Measurements from ENCODE around the gene FKBP6.
A peak's percentile ranks its signal among the peaks of the same experiment; 100 is the strongest.
"Not testable (repeated sequence)": the region's sequence is repeated elsewhere in the genome, so short reads cannot be mapped to it uniquely, and the experiment has no call there.

Gene FKBP6

DNA sequence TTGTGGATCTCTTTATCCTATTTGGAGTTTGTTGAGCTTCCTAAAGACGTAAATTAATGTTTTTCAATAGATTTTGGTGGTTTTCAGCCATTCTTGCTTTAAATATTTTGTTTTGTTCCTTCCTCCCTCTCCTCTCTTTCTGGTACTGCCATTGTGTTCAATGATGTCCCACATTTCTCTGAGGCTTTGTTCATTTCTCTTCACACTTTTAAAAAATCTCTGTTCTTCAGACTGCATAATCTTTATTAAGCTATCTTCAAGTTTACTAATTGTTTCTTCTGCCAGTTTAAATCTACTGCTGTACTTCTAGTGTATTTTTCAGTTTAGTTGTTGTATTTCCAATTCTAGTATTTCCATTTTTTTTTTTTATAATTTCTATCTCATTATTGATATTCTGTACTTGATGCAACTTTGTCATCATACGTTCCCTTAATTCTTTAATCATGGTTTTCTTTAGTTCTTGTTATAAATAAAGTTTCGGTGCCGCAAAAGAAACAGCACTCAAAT, 60.0 kb downstream of the FKBP6 start:
- DNase-seq: no peak

DNA sequence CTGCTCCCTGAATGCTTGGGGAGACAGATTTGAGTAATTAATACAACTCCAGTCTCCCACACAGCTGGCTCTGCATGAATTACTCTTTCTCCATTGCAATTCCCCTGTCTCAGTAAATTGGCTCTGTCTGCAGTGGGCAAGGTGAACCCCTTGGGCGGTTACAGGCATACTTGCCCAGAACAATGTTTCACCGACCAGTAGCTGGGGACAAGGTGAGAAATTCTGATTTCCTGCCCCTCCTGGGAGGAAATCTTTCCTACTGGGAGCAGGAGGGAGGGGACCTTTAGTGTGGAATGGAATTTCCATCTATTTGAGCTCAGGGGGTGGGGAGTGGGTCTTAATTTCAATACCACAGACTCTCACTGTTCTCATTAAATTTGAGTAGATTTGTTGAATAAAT, 63.4 kb downstream of the FKBP6 start:
- DNase-seq: no peak

DNA sequence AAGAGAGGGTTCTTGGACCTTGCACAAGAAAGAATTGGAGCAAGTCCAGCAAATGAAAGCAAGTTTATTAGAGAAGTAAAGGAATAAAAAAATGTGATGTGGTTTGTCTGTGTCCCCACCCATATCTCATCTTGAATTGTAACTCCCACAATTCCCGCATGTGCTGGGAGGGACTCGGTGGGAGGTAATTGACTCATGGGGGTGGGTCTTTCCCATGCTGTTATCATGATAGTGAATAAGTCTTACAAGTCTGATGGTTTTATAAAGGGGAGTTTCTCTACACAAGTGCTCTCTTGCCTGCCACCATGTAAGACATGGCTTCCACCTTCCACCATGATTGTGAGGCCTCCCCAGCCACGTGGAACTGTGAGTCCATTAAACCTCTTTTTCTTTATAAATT, 66.5 kb downstream of the FKBP6 start:
- no peak for DNase-seq

DNA sequence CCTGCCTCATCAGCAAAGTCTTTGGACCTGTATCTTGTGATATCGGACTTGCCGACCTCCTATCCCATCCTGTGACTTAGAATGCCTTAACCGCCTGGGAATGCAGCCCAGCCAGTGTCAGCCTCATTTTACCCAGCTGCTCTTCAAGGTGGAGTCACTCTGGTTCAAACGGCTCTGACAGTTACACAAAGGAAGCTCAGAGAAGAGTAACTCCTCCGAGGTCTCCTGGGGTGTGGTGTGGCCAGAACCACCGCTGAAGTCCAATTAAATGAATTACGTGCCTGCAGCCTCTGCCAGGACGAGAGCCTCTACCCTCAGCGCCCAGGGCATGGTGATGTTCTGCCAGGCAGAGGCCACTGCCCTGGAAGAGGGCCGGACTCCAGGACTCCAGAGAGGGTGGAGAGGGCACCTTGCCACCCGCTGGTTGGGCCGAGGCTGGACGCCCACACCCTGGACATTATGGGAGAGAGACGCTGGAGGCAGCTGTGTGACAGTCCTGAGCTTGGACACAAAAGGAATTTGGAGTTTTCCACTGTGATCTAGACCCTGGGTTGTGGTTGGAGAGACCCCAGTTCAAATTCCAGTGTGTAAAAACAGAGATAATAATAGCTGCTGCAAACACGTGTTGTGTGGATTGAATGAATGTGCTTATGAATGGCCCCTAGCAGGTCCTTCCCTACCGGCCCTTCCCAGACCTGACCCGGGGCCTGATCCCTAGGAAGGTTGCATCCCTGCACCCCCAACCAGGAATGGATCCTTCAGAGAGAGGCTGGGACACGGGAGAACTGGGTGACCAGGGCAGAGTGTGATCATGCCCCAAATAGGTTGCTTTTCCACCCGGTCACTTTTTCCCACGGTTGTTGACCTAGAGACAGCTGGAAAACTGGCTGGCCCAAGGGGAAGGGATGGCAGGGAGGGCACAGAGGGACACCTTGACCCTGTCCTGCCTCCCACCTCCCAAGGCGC, 67.9 kb downstream of the FKBP6 start:
- peak in 1 of 58 donors; percentile 7 for DNase-seq

DNA sequence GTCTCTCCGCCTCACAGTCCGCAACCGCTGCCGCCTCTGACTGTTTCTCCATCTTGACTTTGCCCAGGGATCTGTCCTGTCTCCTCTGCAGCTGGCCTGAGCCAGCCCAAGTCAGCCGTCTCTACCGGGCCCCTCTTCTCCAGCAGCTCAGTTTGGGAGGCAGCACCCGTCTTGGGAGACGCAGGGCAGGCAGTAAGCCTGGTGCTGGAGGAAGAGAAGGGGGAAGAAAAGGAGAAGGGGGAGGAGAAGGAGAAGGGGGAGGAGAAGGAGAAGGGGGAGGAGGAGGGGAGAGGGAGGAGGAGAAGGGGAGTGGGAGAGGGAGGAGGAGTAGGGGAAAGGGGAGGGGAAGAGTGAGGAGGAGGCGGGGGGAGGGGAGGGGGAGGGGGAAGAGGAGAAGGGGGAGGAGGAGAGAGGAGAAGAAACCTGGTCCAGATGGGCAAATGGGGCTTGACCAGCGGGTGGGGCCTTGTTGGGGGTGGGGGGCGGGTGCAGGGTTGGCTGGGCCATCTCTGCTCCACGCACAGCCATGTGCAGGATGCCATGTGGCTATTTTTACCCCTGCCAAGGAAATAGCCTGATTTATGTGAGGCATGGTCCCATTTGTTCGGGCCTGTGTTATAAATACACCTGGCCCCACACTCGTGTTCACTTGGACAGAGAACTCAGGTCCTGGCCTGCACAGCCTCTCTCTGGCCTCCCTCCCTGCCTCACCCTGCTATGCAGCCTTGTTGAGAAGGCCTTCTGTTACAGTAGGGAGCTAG, 69.7 kb downstream of the FKBP6 start:
- DNase-seq: peak in 2 of 58 donors; percentile 8 to 10

DNA sequence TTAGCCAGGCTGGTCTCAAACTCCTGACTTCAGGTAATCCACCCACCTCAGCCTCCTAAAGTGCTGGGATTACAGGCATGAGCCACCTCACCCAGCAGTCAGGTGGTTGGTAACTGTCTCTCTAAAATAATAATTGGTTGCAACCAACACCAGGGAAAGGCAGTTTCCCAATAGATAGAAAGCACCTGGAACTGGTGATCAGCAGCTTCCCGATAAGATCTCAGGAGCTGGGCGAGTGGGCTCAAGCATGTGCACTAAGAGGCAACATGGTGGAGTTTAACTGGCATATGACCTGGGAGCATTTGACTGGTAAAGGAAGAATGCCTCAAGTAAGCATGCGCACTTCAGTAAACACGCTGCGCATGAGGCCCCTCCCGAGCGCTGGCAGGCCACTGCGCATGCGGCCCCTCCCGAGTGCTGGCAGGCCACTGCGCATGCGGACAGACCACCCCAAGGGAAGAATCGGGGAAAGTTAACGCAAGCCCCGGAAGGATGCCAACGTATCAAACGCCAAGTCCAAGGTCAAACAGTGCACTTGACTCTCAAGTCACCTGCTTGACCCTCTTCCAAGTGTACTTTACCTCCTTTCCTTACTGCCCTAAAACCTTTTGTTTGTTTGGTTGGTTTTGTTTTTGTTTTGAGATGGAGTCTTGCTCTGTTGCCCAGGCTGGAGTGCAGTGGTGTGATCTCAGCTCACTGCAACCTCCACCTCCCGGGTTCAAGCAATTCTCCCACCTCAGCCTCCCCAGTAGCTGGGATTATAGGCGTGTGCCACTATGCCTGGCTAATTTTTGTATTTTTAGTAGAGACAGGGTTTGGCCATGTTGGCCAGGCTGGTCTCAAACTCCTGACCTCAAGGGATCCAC, 71.5 kb downstream of the FKBP6 start:
- peak in 55 of 58 donors; percentile 10 to 83 (median 52) for DNase-seq

DNA sequence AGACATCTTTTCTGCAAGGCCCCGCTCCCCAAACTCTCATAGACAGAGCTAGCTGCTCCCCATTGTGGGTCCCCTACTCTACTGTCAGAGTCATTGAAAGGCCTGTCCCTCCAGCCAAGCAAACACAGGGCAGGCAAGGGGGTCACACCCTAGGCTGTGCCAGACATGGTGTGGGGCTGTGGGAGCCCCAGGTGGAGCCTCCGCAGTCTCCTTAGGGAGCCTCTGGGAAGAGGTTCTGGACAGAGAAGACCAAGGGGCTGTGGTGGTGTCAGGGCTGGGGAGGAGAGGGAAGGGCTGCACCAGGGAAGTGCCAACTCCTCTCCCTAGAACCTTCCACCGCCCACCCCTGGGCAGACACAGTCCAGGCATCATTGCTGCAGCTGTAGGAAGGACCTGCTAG, 76.9 kb downstream of the FKBP6 start:
- not testable (repeated sequence) for DNase-seq

Data from anterior cingulate cortex (tissue), 58 donors.